ENCODE measurements around the gene FAM199X. TPM values are rescaled to one million over a fixed set of nuclear protein-coding genes. Genes with fewer than 3 reads are reported as not detected.
A peak's percentile ranks its signal among the peaks of the same experiment; 100 is the strongest.

Gene FAM199X
- 12.0 and 13.4 TPM in 2 replicates for polyA plus RNA-seq (2014; cell fraction: cytosol; rRNA removed)
- 11.1 and 12.3 TPM in 2 replicates for polyA plus RNA-seq (2014; cell fraction: nucleus; rRNA removed)

DNA sequence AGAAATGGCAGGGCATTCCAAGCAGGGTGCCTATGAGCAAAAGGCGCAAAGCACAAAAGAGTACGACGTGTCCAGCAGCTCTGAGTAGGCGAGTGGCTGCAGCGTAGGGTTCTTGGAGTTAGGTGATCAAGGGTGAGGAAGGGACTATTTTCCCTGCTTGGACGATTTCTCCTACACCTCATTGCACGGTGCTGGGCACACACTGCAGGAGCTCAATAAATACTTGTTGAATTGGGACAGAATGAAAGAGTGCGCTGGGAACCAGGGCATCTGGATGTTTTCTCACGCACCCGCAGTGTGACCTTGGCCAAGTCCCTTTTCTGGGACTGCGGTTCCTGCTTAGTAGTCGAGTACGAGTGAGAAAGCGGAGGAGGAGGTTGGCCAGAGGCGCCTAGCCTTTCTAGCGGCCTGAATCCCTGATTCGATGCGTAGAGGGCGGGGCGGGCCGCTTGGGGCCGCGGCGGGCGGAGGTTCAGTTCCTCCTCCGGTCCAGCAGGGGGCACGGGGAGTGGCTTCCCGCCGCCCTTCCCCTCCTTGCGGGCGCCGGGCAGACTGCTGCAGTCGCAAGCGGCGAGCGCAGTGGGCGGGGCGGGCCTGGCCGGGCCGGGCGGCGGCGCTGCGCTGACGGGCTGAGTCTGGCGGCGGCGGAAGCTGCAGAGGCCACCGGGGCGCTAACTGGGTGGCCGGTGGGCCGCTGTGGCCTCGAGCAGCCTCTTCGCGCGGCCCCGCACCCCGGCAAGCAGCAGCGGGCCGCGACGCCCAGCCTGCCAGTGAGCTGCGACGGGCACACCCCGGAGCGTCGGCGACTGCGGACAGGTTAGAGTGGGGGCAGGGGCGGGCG is at the start of gene FAM199X:
Gene FAM199X (plus strand): TSS at position 560 of the 841 bp plus-strand sequence. CDS start 333 bp downstream, outside the sequence.
- peak; percentile 83 for DNase-seq (ENCODE audit: low spot score)

GRCh38 chrX:104117759-104118158 is 48.5 kb upstream of the FAM199X start:
- no peak for DNase-seq (ENCODE audit: low spot score)

GRCh38 chrX:104118765-104119164 is 47.5 kb upstream of the FAM199X start:
- DNase-seq (ENCODE audit: low spot score) = peak; percentile 62

DNA sequence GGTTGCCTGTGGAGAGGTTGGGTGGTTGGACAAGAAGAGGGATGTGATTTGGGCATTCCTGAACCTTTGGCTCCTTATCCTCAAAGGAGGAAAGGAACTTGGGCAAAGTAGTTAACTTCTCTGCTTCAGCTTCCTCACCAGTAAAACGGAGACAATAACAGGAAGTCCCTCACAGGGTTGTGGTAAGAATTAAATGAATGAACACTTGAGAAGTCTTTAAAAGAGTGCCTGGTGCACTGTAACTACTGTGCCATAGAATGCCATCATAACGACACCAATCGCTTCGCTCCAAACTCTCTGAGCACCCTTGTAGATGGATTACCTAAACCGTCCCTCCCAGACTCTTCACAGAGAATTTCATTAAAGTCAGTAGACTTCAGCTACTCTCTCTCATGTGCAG is 43.4 kb upstream of the FAM199X start:
- DNase-seq (ENCODE audit: low spot score) = no peak

DNA sequence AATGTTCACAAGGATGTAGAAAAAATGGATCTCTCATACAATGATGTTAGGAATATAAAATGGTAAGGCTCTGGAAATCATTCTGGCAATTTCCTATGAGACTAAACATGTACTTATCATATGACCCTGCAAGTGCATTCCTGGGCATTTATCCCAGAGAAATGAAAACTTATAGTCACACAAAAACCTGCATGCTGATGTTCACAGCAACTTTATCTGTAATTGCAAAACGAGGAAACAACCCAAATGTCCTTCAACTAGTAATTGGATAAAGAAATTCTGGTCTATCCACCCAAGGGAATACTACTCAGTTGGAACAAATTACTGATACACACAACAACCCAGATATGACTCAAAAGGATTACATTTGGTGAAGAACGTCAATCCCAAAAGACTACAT is 39.4 kb upstream of the FAM199X start:
- no peak for DNase-seq (ENCODE audit: low spot score)

DNA sequence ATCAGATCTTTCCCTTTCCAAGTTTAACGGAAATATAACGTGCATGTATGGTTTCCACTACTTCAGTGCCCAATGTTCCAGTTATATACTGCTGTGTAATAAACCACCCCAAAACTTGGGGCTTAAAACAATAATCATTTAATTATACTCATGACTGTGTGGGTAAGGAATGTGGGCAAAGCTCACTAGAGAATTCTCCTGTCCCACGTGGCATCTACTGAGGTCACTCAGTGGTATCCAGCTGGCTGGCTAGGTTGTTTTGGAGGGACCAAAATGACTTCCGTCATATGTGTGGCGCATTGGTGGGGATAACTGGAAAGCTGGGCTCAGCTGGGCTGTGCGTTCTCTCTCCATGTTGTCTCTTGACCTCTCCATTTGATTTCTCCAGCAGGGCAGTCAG is 35.4 kb upstream of the FAM199X start:
- DNase-seq (ENCODE audit: low spot score) = no peak

DNA sequence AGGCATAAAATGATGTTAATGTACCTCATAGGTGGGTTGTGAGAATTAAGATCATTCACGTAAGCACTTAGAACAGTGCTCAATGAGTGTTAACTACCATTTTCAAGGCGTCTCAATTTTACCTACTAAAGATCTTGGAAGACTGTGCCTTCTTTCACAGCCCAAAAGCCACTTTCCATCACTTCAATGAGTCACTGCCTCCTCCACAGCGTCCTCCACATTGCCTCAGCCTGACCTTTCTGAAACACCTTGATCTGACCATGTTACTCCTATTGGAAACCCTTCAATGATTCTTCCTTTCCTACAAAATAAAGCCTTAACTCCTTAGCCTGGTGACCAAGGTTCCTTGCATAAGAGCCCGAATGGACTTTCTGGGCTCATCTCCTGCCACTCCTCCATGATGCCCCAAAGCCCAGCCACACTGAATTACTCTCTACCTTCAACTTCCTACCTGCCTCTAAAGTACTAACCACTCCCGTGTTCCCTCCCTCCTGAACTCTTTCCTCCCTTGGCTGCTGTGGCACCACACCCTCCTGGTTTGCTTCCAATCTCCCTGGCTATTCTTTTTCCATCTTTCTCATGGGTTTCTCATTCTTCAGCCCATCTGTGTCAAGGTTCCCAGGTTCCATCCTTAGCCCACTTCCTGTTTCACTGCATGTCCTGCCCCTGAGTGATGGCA is 31.5 kb upstream of the FAM199X start:
- no peak for DNase-seq (ENCODE audit: low spot score)

DNA sequence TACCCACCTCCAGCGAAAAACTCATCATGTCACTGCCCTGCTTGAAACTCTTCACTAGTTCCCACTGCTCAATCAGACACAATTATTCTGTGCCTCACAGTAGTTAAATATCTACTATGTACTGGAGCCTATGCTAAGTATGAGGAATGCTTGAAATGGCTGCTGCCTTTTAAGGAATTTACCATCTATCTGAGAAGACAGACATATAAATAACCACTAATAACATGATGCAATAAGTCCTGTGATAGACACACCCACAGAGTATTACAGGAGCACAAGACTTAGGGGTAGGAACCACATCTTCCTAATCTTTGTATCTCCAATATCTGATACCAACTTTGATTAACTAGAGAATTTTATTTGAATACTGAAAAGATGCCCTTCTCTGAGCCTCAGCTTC is 30.6 kb upstream of the FAM199X start:
- no peak for DNase-seq (ENCODE audit: low spot score)

- DNase-seq (ENCODE audit: low spot score) = peak; percentile 79
These were observed 29.8 kb upstream of the FAM199X start for GRCh38 chrX:104136241-104137019.

DNA sequence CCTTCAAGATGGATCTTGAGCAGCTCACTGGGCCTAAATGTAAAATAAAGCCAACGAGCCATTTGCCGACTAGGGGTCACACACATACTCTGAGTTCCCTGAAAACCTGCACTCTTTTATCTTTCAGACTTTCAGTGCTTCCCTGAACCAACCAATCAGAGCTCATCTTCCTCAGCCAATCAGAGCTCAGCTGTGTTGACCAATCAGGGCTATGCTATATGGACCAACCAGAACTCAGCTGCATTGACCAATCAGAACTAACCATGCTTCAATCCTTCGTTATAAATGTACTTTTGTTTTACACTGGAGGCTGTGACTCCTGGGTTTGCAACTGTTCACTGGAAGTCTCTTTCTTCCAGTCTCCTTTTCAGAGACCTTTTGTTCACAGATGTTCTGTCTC is 28.8 kb upstream of the FAM199X start:
- DNase-seq (ENCODE audit: low spot score) = peak; percentile 6

- DNase-seq (ENCODE audit: low spot score) = no peak
These were observed 25.0 kb upstream of the FAM199X start for GRCh38 chrX:104141087-104141760.

GRCh38 chrX:104151037-104151436 is 15.2 kb upstream of the FAM199X start:
- no peak for DNase-seq (ENCODE audit: low spot score)

DNA sequence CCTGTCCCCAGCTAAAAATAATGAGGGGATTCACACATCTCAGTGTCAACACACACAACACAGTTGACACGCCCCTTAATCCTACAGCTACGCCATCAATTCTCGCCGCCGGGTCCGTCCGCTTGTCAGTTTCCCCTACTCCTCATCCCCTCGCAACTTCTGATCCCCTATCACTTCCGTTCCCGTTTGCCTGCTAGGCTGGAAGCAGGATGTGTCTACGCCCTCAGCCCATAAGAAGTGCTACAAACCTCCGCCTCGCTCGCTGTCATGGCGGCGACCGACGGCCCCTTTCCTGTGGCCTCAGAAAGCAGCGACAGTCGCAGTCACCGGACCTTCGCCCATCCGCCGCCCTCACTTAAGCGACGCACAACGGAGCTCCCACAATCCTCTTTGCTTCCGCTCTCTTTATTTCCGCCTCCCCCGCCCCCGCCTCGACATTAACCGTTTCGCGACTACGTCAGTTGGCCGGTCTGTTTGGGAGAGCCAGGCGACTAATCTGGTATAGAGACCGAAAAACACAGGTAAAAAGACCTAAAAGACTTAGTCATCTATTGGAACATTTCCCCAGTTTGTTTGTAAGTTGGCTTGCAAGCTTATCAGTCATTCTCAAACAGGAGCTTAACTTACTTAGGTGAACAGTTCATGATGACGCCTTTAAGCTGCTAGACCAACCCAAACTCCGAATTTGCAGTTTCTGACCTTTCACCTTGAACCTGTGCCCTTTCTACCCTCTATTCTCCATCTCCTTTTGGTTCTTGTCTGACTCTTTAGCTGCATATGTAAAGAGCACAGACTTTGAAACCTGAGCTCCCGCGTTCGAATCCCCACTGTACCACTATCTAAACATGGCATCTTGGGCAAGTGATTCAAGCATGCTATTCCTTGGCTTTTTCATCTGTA is 9.4 kb upstream of the FAM199X start, which contains the start of gene SLC25A53:
Gene SLC25A53 (minus strand): TSS at position 380 of the 900 bp plus-strand sequence. CDS start 51,752 bp downstream, outside the sequence.
- DNase-seq (ENCODE audit: low spot score) = peak; percentile 87

DNA sequence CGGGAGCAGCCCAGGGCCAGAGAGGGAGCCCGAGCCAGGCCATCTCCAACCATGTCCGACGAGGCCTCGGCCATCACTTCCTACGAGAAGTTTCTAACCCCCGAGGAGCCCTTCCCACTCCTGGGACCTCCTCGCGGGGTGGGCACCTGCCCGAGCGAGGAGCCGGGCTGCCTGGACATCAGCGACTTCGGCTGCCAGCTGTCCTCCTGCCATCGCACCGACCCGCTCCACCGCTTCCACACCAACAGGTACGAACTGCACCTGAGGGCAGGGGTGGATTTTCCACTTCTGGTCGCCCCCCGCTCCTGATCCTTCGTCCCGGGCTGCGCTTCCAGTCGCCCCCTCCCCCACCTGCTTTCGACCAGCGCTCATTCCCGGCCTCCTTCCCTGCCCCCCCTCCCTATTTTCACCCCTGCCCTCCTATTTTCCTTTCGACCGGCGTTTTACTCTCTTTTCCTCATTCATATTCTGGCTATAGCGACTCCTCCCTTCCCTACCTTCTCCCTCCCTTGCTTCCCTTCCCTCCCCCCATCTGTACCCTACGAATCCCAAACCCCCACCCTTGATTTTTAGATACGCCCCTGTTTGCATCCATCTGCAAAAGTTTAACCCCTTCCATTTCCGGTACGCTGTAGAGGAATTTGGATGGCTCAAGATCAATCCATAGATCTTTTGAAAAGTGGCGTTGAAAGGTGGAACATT is 633 bp downstream of the FAM199X start:
- DNase-seq (ENCODE audit: low spot score) = no peak

GRCh38 chrX:104168127-104168526 is 1.9 kb downstream of the FAM199X start:
- no peak for DNase-seq (ENCODE audit: low spot score)

DNA sequence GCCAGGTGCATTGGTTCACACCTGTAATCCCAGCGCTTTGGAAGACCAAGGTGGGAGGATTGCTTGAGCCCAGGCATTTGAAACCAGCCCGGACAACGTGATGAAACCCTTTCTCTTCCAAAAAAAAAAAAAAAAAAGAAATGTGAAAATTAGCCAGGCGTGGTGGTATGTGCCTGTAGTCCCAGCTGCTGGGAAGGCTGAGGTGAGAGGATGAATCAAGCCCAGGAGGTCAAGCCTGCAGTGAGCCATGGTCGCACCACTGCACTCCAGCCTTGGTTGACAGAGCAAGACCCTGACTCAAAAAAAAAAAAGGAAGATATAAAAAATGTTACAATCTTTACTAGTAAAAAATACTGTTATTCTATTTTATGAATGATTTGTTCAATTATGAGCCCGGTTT is 5.9 kb downstream of the FAM199X start:
- no peak for DNase-seq (ENCODE audit: low spot score)

DNA sequence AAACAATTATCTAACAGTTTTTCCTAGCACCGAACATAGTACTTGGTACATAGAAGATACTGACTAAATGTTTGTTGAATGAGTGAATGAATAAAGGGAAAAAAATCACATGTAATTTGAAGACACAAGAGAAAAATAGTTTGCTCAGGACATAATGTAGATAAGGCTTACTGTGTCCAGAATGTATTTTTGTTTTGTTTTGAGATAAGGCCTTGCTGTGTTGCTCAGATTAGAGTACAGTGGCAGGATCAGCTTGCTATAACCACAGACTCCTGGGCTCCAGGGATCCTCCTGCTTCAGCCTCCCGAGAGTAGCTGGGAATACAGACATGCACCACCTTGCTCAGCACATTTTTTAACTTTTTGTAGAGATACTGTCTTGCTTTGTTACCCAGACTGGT is 6.5 kb downstream of the FAM199X start:
- DNase-seq (ENCODE audit: low spot score) = no peak

- no peak for DNase-seq (ENCODE audit: low spot score)
These were observed 7.6 kb downstream of the FAM199X start for GRCh38 chrX:104173841-104174240.

- no peak for DNase-seq (ENCODE audit: low spot score)
These were observed 17.4 kb downstream of the FAM199X start for GRCh38 chrX:104183685-104184084.

DNA sequence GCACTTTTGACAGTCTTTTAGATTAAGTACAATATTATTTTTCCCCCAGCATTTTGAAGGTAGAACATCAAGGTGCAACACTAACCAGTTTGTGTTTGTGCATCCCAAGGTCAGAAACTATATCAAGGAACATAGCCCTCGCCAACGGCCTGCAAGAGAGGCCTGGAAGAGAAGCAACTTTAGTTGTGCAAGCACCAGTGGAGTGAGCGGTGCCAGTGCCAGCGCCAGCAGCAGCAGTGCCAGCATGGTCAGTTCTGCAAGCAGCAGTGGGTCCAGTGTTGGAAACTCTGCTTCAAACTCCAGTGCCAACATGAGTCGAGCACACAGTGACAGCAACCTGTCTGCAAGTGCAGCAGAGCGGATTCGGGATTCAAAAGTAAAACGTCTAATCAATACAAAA is 21.7 kb downstream of the FAM199X start:
- DNase-seq (ENCODE audit: low spot score) = no peak

Data from SK-N-DZ (cell line).